H1 (cell line): Measurements from ENCODE around the gene FGF1. TPM values are rescaled to one million over a fixed set of nuclear protein-coding genes. Genes with fewer than 3 reads are reported as not detected.

Experiments
- CTCF ChIA-PET: fragments of 300-600 bp; sonication (Branson Sonifier 250); formaldehyde crosslinking; loops from one replicate; lab custom pipeline; 2021; ENCODE audit not compliant: partially characterized antibody; lab: Charles Lee
- POLR2A ChIA-PET: fragments of 300-600 bp; sonication (Branson Sonifier 250); formaldehyde crosslinking; loops from one replicate; lab custom pipeline; 2021; ENCODE audit warnings: inconsistent platforms; ENCODE audit not compliant: partially characterized antibody; lab: Charles Lee
- DNase-seq, 2 experiments: peaks; one replicate each; pipeline versions ENCODE4 v3.0.0 to v3.0.0-alpha.2; 2010 to 2022; ENCODE audit warnings: low spot score in 2 of 2, low read depth in 1 of 2, mixed read lengths in 1 of 2
- FAIRE-seq: peaks from 2 replicates; lab custom pipeline; 2011; peaks lifted over from hg19 to GRCh38; lab: Jason Lieb, UNC
- H2AFZ ChIP-seq: 2 replicates; pipeline ENCODE4 v1.8.1; 2012; ENCODE audit warnings: low read length, inconsistent platforms
- H2AK5ac ChIP-seq: 2 replicates; pipeline ENCODE4 v1.6.1; 2013; ENCODE audit warnings: low read depth, low read length
- H2BK120ac ChIP-seq: replicated peaks from 2 replicates; pipeline ENCODE3; 2013; ENCODE audit warnings: low read depth, low read length, inconsistent platforms
- H2BK12ac ChIP-seq: 2 replicates; pipeline ENCODE4 v1.6.1; 2013; ENCODE audit warnings: low read depth, low read length
- H2BK15ac ChIP-seq: 2 replicates; pipeline ENCODE4 v1.6.1; 2013; ENCODE audit warnings: low read length
- H2BK20ac ChIP-seq: 2 replicates; pipeline ENCODE4 v1.6.1; 2013; ENCODE audit warnings: low read length
- H2BK5ac ChIP-seq: 2 replicates; pipeline ENCODE4 v1.6.1; 2013; ENCODE audit warnings: low read depth, low read length
- H3K14ac ChIP-seq: 2 replicates; pipeline ENCODE4 v1.6.1; 2013; ENCODE audit warnings: inconsistent platforms; ENCODE audit not compliant: insufficient read length
- H3K18ac ChIP-seq: 2 replicates; pipeline ENCODE4 v1.6.1; 2013; ENCODE audit warnings: low read length; ENCODE audit errors: extremely low read depth
- H3K23ac ChIP-seq: 2 replicates; pipeline ENCODE4 v1.6.1; 2013; ENCODE audit warnings: inconsistent platforms; ENCODE audit not compliant: insufficient read length
- H3K23me2 ChIP-seq: 2 replicates; pipeline ENCODE4 v1.6.1; 2013; ENCODE audit warnings: low read depth, low read length
- H3K27ac ChIP-seq: 2 replicates; pipeline ENCODE4 v1.6.1; 2011; ENCODE audit warnings: low read depth, low read length, inconsistent platforms
- H3K27me3 ChIP-seq, 4 experiments: replicated peaks in 1 of 4; 1 replicate in 1 of 4; 2 replicates in 3 of 4; pipeline versions ENCODE4 v1.6.1 to v1.8.1; 2011 to 2013; ENCODE audit warnings: low read length in 3 of 4, mild to moderate bottlenecking in 3 of 4, inconsistent platforms in 2 of 4, mixed read lengths in 2 of 4, moderate library complexity in 1 of 4; ENCODE audit not compliant: control insufficient read depth in 3 of 4, insufficient read depth in 3 of 4; ENCODE audit errors: extremely low read depth in 1 of 4
- H3K36me3 ChIP-seq, 4 experiments: 2 replicates each; pipeline versions ENCODE4 v1.6.1 to v1.8.1; 2011 to 2013; ENCODE audit warnings: mild to moderate bottlenecking in 4 of 4, low read length in 3 of 4, moderate library complexity in 2 of 4, control low read depth in 1 of 4, inconsistent platforms in 1 of 4; ENCODE audit not compliant: insufficient read depth in 4 of 4, control insufficient read depth in 2 of 4
- H3K4ac ChIP-seq: replicated peaks from 2 replicates; pipeline ENCODE3; 2013; ENCODE audit warnings: low read length, low read depth, mixed read lengths, inconsistent platforms; ENCODE audit not compliant: insufficient read length
- H3K4me1 ChIP-seq, 4 experiments: replicated peaks in 1 of 4; 1 replicate in 1 of 4; 2 replicates in 3 of 4; pipeline versions ENCODE4 v1.6.1 to v1.8.1; 2011 to 2013; ENCODE audit warnings: low read length in 3 of 4, inconsistent platforms in 2 of 4, mixed read lengths in 1 of 4; ENCODE audit not compliant: insufficient read depth in 4 of 4, control insufficient read depth in 3 of 4
- H3K4me2 ChIP-seq, 2 experiments: 2 replicates each; pipeline versions ENCODE4 v1.6.1 to v1.8.1; 2011 to 2013; ENCODE audit warnings: low read depth in 2 of 2, low read length in 2 of 2, control low read depth in 1 of 2, inconsistent platforms in 1 of 2, mild to moderate bottlenecking in 1 of 2; ENCODE audit not compliant: insufficient read depth in 1 of 2
- H3K4me3 ChIP-seq, 4 experiments: fragments of 200-600, 300-600 bp in 1 of 4; sonication (generic), shearing (Covaris generic), sonication (Bioruptor Twin) in 1 of 4; 2 replicates each; pipeline versions ENCODE4 v1.5.1 to v1.8.1; 2011 to 2016; ENCODE audit warnings: low read length in 4 of 4, low read depth in 3 of 4, control low read depth in 2 of 4, inconsistent platforms in 2 of 4, mild to moderate bottlenecking in 2 of 4, mixed read lengths in 1 of 4, moderate library complexity in 1 of 4; ENCODE audit not compliant: insufficient read depth in 2 of 4; ENCODE audit errors: extremely low read depth in 1 of 4
- H3K56ac ChIP-seq: replicated peaks from 2 replicates; pipeline ENCODE3; 2013; ENCODE audit warnings: low read depth, mild to moderate bottlenecking, mixed read lengths, low read length, inconsistent platforms; ENCODE audit not compliant: insufficient read length
- H3K79me1 ChIP-seq: 2 replicates; pipeline ENCODE4 v1.6.1; 2013; ENCODE audit warnings: low read depth, low read length, control low read depth
- H3K79me2 ChIP-seq, 2 experiments: 2 replicates each; pipeline versions ENCODE4 v1.6.1 to v1.8.1; 2012 to 2013; ENCODE audit warnings: low read length in 2 of 2, mild to moderate bottlenecking in 2 of 2, inconsistent platforms in 1 of 2; ENCODE audit not compliant: insufficient read depth in 2 of 2, control insufficient read depth in 1 of 2
- H3K9ac ChIP-seq, 4 experiments: replicated peaks in 1 of 4; 1 replicate in 1 of 4; 2 replicates in 3 of 4; pipeline versions ENCODE4 v1.6.1 to v1.8.1; 2011 to 2013; ENCODE audit warnings: low read depth in 3 of 4, low read length in 3 of 4, control low read depth in 2 of 4, mild to moderate bottlenecking in 2 of 4, moderate library complexity in 2 of 4, inconsistent platforms in 1 of 4; ENCODE audit errors: extremely low read depth in 1 of 4
- H3K9me3 ChIP-seq, 2 experiments: 2 replicates each; pipeline versions ENCODE4 v1.6.1 to v1.8.1; 2012 to 2013; ENCODE audit warnings: mild to moderate bottlenecking in 2 of 2, moderate library complexity in 2 of 2, control low read depth in 1 of 2, inconsistent platforms in 1 of 2, low read depth in 1 of 2, low read length in 1 of 2, mixed read lengths in 1 of 2; ENCODE audit not compliant: insufficient read depth in 2 of 2
- H4K20me1 ChIP-seq, 2 experiments: replicated peaks in 1 of 2; 2 replicates each; pipeline versions ENCODE3 to v1.8.1; 2011 to 2013; ENCODE audit warnings: inconsistent platforms in 2 of 2, low read length in 2 of 2, mild to moderate bottlenecking in 1 of 2; ENCODE audit not compliant: insufficient read depth in 2 of 2, control insufficient read depth in 1 of 2
- H4K5ac ChIP-seq: 2 replicates; pipeline ENCODE4 v1.6.1; 2013; ENCODE audit warnings: low read length, low read depth, mixed read lengths, inconsistent platforms; ENCODE audit not compliant: insufficient read length
- H4K8ac ChIP-seq: 2 replicates; pipeline ENCODE4 v1.8.0; 2013; ENCODE audit warnings: mild to moderate bottlenecking, moderate library complexity, low read length, inconsistent platforms; ENCODE audit not compliant: insufficient read depth; ENCODE audit errors: extremely low read depth
- H4K91ac ChIP-seq: replicated peaks from 2 replicates; pipeline ENCODE3; 2013; ENCODE audit warnings: low read length, mixed read lengths, inconsistent platforms; ENCODE audit not compliant: insufficient read length
- BRCA1 ChIP-seq: IDR thresholded peaks from 2 replicates; pipeline ENCODE4 v1.6.1; 2012; ENCODE audit warnings: low read depth, low read length, improper control_type of control experiment
- CTBP2 ChIP-seq: IDR thresholded peaks from 2 replicates; pipeline ENCODE4 v1.7.0; 2011; ENCODE audit warnings: borderline replicate concordance, mild to moderate bottlenecking, moderate library complexity, mixed read lengths, low read length; ENCODE audit not compliant: insufficient read depth, insufficient read length
- KDM5A ChIP-seq: fragments of 200-600 bp; IDR thresholded peaks from 2 replicates; pipeline ENCODE4 v1.7.1; 2012; ENCODE audit warnings: mild to moderate bottlenecking, low read length, inconsistent platforms, mixed read lengths
- MAFK ChIP-seq: IDR thresholded peaks from 2 replicates; pipeline ENCODE4 v1.6.1; 2012; ENCODE audit warnings: low read depth, mild to moderate bottlenecking, improper control_type of control experiment, low read length
- NANOG ChIP-seq: IDR thresholded peaks from 2 replicates; pipeline ENCODE4 v1.6.1; 2011; ENCODE audit warnings: low read length, low read depth, mild to moderate bottlenecking, inconsistent platforms; ENCODE audit not compliant: insufficient read depth, poor library complexity, severe bottlenecking
- PHF8 ChIP-seq: fragments of 200-600 bp; sonication (generic); conservative IDR thresholded peaks from 2 replicates; pipeline ENCODE4 v1.7.1; 2012; ENCODE audit warnings: low read depth, mild to moderate bottlenecking, inconsistent platforms, low read length, moderate library complexity
- POU5F1 ChIP-seq: IDR thresholded peaks from 2 replicates; pipeline ENCODE4 v1.6.1; 2011; ENCODE audit warnings: low read depth, mild to moderate bottlenecking, low read length, moderate library complexity
- RBBP5 ChIP-seq: IDR thresholded peaks from 2 replicates; pipeline ENCODE4 v1.7.1; 2012; ENCODE audit warnings: low read depth, mild to moderate bottlenecking, inconsistent platforms, low read length, moderate library complexity, borderline replicate concordance
- SIN3A ChIP-seq, 2 experiments: IDR thresholded peaks in 1 of 2; conservative IDR thresholded peaks in 1 of 2; 2 replicates each; pipeline ENCODE4 v1.6.1; 2011 to 2012; ENCODE audit warnings: low read length in 2 of 2, improper control_type of control experiment in 1 of 2, low read depth in 1 of 2, mild to moderate bottlenecking in 1 of 2
- SIX5 ChIP-seq: IDR thresholded peaks from 2 replicates; pipeline ENCODE4 v1.6.1; 2011; ENCODE audit warnings: mild to moderate bottlenecking, low read depth, low read length
- ZNF274 ChIP-seq: IDR thresholded peaks from 2 replicates; pipeline ENCODE4 v1.7.0; 2012; ENCODE audit warnings: low read length, borderline replicate concordance; ENCODE audit errors: extremely low read depth
- polyA plus RNA-seq, 7 experiments: library from polyadenylated mRNA; depleted of rRNA in 3 of 7; stranded (reverse) in 5 of 7; unstranded in 2 of 7; fragments of >200 nt in 5 of 7; fragments of 200-250 nt in 2 of 7; gene quantifications; 1 replicate in 5 of 7; 2 replicates in 1 of 7; 4 replicates in 1 of 7; pipeline versions ENCODE4 v1.2.1 to v1.2.3, GENCODE V29; 2011 to 2013; ENCODE audit warnings: missing spikeins in 2 of 7, mixed read lengths in 2 of 7
- total RNA-seq: library from RNA; stranded (reverse); fragmentation: NEBNext Ultra II Directional; extraction: Animal tissue kit (Norgen Biotek cat#: 25700); gene quantifications from 2 replicates; pipeline ENCODE4 v1.2.1, GENCODE V29; 2021

FGF1 gene
- total and polyA plus RNA-seq, 2 of the 8 experiments (the other 6 are each of a cell fraction or from before 2014, with no cell fraction given), result 0.30 to 0.50 TPM

DNA sequence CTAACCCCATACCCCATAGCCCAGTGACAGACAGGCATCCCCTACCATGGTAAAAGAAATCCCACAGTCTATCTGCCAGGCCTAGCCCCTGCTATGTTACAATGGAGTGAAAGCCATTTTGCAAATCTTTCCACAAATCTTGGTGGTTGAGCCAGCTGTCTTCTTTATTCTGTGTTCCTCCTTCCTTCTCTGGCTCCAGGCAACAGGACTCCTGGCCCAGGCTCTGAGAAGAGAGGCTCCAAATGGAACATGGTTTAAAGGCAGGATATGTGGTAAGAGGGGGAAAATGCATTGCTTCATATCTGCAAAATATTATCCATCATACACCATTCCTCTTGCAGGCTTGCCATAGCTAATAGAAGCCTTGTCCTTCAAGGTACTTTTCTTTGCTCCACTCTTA is 25.2 kb downstream of the FGF1 start:
- POLR2A ChIA-PET, result interaction anchor here (0.8 kb wide), 1 partner anchor 38 kb away, joined by 3 read pairs; no protein-coding TSS in a partner anchor
- TF ChIP-seq NANOG (no peak), RBBP5 (no peak), CTBP2 (no peak), SIN3A (conservative IDR thresholded peaks at IDR 0.05 in 1 of 2, IDR thresholded peaks at IDR 0.05 in 1 of 2; ENCODE audit: low read depth in 1 of 2, low read length in 2 of 2) (no peak), PHF8 (no peak), ZNF274 (no peak), BRCA1 (no peak), SIX5 (no peak), MAFK (no peak), POU5F1 (no peak), KDM5A (no peak)
- no peak for FAIRE-seq

More for the DNA sequence above, 25.2 kb downstream of the FGF1 start:
- Histone ChIP-seq H3K4me3 (no peak overlapping the region), H3K79me1 (no peaks in the 10 kb centered on the region), H2BK120ac (no peak overlapping the region), H4K8ac (no peak overlapping the region), H4K5ac (no peak overlapping the region), H2BK20ac (no peak overlapping the region; the same call in 1 of the 2 replicates), H3K27me3 (no peaks in the 10 kb centered on the region), H3K79me2 (no peaks in the 10 kb centered on the region), H3K18ac (no peak overlapping the region), H4K20me1 (no peaks in the 10 kb centered on the region), H3K4ac (no peak overlapping the region), H3K9me3 (no peaks in the 10 kb centered on the region), H3K23ac (no peak overlapping the region), H2AK5ac (no peak overlapping the region), H2BK15ac (no peak overlapping the region), H3K9ac (no peak overlapping the region), H3K4me1 (peaks cover 0 to 5% (median 0%) of the 10 kb centered on the region in 4 experiments; a peak in 2 of 7 replicates), H3K14ac (no peak overlapping the region), H2AFZ (no peak overlapping the region), H4K91ac (no peak overlapping the region), H3K23me2 (no peaks in the 10 kb centered on the region; the same call in 1 of the 2 replicates), H3K56ac (no peak overlapping the region), H2BK12ac (0 out of 2 replicates have a peak overlapping the region, but pooled peaks have one; percentile 13), H3K36me3 (no peaks in the 10 kb centered on the region), H2BK5ac (no peak overlapping the region), H3K27ac (no peak overlapping the region), H3K4me2 (no peak overlapping the region)
- DNase-seq, result no peak
- CTCF ChIA-PET, result interaction anchor here (0.9 to 17.4 kb wide), 10 partner anchors 9 to 61 kb away, joined by 3 to 605 read pairs (median 6); partner anchors contain the start of gene FGF1
